KMS-11 (cell line): ENCODE measurements around the gene PCNX1.

Experiments used
- H2AFZ ChIP-seq: fragments of 200-600 bp; sonication (generic); 2 replicates; pipeline ENCODE4 v1.6.1; 2016; ENCODE audit warnings: antibody characterized with exemption, mixed run types, low read depth
- H3K27ac ChIP-seq: fragments of 200-600 bp; sonication (generic); 2 replicates; pipeline ENCODE4 v1.6.1; 2016; ENCODE audit warnings: mild to moderate bottlenecking, mixed run types
- H3K27me3 ChIP-seq: fragments of 200-600 bp; sonication (generic); 2 replicates; pipeline ENCODE4 v1.6.1; 2017; ENCODE audit warnings: mild to moderate bottlenecking, low read depth, mixed run types, moderate library complexity; ENCODE audit not compliant: insufficient read depth
- H3K36me3 ChIP-seq: fragments of 200-600 bp; sonication (generic); 2 replicates; pipeline ENCODE4 v1.6.1; 2017; ENCODE audit warnings: mild to moderate bottlenecking, mixed run types; ENCODE audit not compliant: insufficient read depth
- H3K4me1 ChIP-seq: fragments of 200-600 bp; sonication (generic); 2 replicates; pipeline ENCODE4 v1.6.1; 2016; ENCODE audit warnings: mild to moderate bottlenecking, low read depth, mixed run types; ENCODE audit not compliant: poor library complexity, severe bottlenecking
- H3K4me2 ChIP-seq: fragments of 200-600 bp; sonication (generic); 2 replicates; pipeline ENCODE4 v1.7.0; 2016; ENCODE audit warnings: mild to moderate bottlenecking, mixed run types
- H3K4me3 ChIP-seq: fragments of 200-600 bp; sonication (generic); IDR thresholded peaks from 2 replicates; pipeline ENCODE4 v1.6.1; 2017; ENCODE audit warnings: low read depth, low read length, mixed read lengths; ENCODE audit not compliant: insufficient read depth
- H3K79me2 ChIP-seq: fragments of 200-600 bp; sonication (generic); 2 replicates; pipeline ENCODE4 v1.6.1; 2016; ENCODE audit warnings: low read depth, mixed run types; ENCODE audit not compliant: insufficient read depth
- H3K9ac ChIP-seq: fragments of 200-600 bp; sonication (generic); 2 replicates; pipeline ENCODE4 v1.6.1; 2016; ENCODE audit warnings: mild to moderate bottlenecking, mixed run types
- H4K20me1 ChIP-seq: fragments of 200-600 bp; sonication (generic); 2 replicates; pipeline ENCODE4 v1.6.1; 2016; ENCODE audit warnings: mild to moderate bottlenecking, mixed run types; ENCODE audit not compliant: insufficient read depth
- CTCF ChIP-seq: fragments of 200-600 bp; sonication (generic); conservative IDR thresholded peaks from 2 replicates; pipeline ENCODE4 v1.6.1; 2017; ENCODE audit warnings: low read depth, mild to moderate bottlenecking, antibody characterized with exemption, low read length, moderate library complexity, mixed read lengths

PCNX1 gene

GRCh38 chr14:71117839-71118743 lies 210.8 kb downstream of the PCNX1 start:
- H2AFZ ChIP-seq = no peak overlapping the region
- H3K36me3 ChIP-seq = no peaks in the 10 kb centered on the region
- H3K9ac ChIP-seq = no peak overlapping the region
- no peak overlapping the region for H3K4me2 ChIP-seq
- no peak overlapping the region for H3K27ac ChIP-seq
- H3K4me1 ChIP-seq = no peaks in the 10 kb centered on the region
- no peak for TF ChIP-seq CTCF
- no peaks in the 10 kb centered on the region for H3K27me3 ChIP-seq
- no peaks in the 10 kb centered on the region for H4K20me1 ChIP-seq
- H3K79me2 ChIP-seq = no peaks in the 10 kb centered on the region
- no peak overlapping the region for H3K4me3 ChIP-seq

GRCh38 chr14:71119075-71119474 lies 211.8 kb downstream of the PCNX1 start:
- H3K79me2 ChIP-seq = no peaks in the 10 kb centered on the region
- H3K4me1 ChIP-seq = no peaks in the 10 kb centered on the region
- no peak overlapping the region for H3K9ac ChIP-seq
- no peak overlapping the region for H3K27ac ChIP-seq
- H3K4me2 ChIP-seq = no peak overlapping the region
- no peak for TF ChIP-seq CTCF
- no peak overlapping the region for H3K4me3 ChIP-seq
- no peaks in the 10 kb centered on the region for H3K36me3 ChIP-seq
- no peak overlapping the region for H2AFZ ChIP-seq
- no peaks in the 10 kb centered on the region for H4K20me1 ChIP-seq
- H3K27me3 ChIP-seq = no peaks in the 10 kb centered on the region

- no peak overlapping the region for H3K9ac ChIP-seq
Observed at GRCh38 chr14:71119832-71120231, 212.6 kb downstream of the PCNX1 start.

GRCh38 chr14:71121001-71121400 lies 213.7 kb downstream of the PCNX1 start:
- Histone ChIP-seq H4K20me1 (no peaks in the 10 kb centered on the region), H3K27me3 (no peaks in the 10 kb centered on the region), H3K4me1 (no peaks in the 10 kb centered on the region), H3K27ac (no peak overlapping the region), H3K4me3 (no peak overlapping the region), H3K36me3 (no peaks in the 10 kb centered on the region), H3K9ac (no peak overlapping the region), H3K4me2 (no peak overlapping the region), H3K79me2 (no peaks in the 10 kb centered on the region), H2AFZ (no peak overlapping the region)
- no peak for TF ChIP-seq CTCF

More at GRCh38 chr14:71119832-71120231, 212.6 kb downstream of the PCNX1 start:
- no peak overlapping the region for H3K4me3 ChIP-seq
- no peak for TF ChIP-seq CTCF
- H3K27ac ChIP-seq = no peak overlapping the region
- no peak overlapping the region for H2AFZ ChIP-seq
- H3K4me2 ChIP-seq = no peak overlapping the region
- H3K4me1 ChIP-seq = no peaks in the 10 kb centered on the region
- H3K27me3 ChIP-seq = no peaks in the 10 kb centered on the region
- H3K79me2 ChIP-seq = no peaks in the 10 kb centered on the region
- H4K20me1 ChIP-seq = no peaks in the 10 kb centered on the region
- no peaks in the 10 kb centered on the region for H3K36me3 ChIP-seq
